Activated CD4-positive, alpha-beta T cell treated with anti-CD3 and anti-CD28 coated beads, Interleukin-2, Interleukin-6, amounts not matched to agents 100 ng/mL and 50 ng/mL, durations not matched to agents 16 hours and 8 hours (primary cell): ENCODE results near the gene CDKN2D.
A peak's percentile ranks its signal among the peaks of the same experiment; 100 is the strongest.

Experiments
- DNase-seq: peaks from one replicate; pipeline ENCODE4 v3.0.0-alpha.2; 2020

The CDKN2D gene

DNA sequence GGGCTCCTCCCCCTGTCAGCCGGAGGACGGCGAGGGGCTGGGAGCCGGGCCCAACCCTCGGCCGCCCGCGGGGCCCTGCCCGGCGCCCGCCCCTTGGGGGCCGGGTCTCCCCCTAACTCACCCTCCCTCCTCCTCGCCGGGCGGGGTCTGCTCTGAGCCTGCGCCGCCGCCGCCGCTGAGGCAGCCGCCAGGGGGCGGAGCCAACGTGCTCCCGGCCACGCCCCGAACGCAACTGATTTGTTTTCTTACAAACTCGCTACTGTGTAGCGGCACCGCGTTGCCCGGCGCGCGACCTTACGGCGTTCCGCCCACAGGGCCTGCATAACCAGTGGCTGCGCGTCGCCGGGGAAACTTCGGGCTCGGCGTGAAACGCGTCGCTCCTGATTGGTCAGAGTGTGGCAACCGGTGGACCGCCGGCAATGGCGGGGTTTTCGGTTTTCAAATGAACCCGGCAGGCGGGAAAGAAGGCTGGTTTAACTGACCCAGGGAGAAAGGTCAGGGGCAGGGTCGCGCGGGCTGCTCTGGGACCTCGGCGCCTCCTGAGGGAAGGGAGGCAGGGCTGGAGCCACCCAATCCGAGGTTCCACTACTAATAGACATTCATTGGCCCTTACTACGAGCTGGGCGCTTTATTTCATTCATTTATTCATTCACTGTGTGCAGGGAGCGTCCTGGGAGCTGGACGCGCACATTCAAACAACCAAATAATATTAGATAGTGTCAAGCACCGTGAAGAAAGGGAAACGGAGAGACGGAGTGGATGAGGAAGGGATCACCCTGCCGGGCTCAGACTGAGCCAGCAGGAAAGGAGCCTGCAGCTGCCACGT is at the start of gene CDKN2D:
TSS of gene CDKN2D (minus strand) at position 154 of the 826 bp plus-strand sequence. CDS start 326 bp downstream, outside the sequence.
- DNase-seq: peak; percentile 100

DNA sequence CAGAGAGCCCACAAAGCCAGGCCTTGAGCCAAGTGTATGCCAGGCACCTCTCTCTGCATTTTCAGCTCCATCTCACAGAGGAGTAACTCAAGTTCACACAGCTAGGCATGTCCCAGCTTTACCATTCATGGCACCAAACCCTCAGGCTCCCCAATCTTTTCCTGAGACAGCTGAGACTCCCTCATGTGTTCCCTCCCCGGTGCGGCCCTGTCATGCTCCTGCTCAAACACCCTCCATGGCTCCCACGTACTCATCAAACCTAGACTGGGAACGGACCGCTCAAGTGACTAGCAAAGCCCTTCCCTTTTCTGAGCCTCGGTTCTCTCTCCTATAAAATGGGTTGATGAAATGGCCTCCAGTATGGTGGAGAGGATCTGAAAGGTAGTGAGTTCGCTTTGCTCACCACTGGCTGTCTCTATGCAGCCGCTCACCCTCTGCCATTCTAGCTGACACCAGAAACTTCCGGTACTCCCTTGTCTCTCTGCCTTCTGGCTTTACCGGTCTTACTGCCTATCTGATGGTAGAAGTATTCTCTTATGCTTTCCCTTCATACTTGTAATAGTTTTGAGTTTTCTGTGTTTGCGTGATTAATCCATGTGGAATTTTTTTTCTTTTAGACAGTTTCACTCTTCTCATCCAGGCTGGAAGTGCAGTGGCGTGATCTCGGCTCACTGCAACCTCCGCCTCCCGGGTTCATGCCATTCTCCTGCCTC is 48.8 kb upstream of the CDKN2D start:
- DNase-seq: no peak

GRCh38 chr19:10615429-10616023 is 46.7 kb upstream of the CDKN2D start:
- DNase-seq: no peak

DNA sequence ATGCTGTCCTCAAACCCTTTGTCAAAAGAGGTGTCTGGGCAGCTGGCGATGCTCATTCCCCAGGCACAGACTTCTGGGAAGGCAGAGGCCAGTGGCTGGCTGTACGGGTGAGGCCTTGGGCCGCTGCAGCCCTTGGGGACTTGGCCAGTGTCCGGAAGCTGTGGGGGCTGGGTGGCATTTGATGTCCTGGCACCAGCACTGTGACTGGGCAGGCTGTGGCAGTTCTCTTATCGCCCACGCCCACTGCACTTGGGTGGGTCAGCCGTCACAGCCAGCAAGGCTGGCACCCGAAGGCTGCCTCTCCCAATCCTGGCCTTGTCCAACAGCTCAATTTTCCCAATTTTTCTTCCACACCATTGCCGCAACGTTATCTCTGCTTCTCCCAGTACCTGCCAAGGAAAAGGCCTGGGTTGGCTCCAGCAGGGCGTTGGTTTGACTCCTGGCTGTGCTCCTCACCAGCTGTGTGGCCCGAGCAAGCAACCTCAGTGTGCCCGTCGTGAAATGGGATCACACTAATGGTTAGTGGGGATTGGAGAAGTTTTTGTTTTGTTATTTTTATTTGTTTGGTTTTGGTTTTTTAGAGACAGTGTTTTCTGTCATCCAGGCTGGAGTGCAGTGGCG is 43.8 kb upstream of the CDKN2D start:
- no peak for DNase-seq

GRCh38 chr19:10611907-10612306 is 43.1 kb upstream of the CDKN2D start:
- DNase-seq: no peak

- DNase-seq: peak; percentile 8
Observed at GRCh38 chr19:10604460-10604980, 35.7 kb upstream of the CDKN2D start.

- peak; percentile 26 for DNase-seq
Observed at GRCh38 chr19:10603873-10604459, 35.2 kb upstream of the CDKN2D start.

DNA sequence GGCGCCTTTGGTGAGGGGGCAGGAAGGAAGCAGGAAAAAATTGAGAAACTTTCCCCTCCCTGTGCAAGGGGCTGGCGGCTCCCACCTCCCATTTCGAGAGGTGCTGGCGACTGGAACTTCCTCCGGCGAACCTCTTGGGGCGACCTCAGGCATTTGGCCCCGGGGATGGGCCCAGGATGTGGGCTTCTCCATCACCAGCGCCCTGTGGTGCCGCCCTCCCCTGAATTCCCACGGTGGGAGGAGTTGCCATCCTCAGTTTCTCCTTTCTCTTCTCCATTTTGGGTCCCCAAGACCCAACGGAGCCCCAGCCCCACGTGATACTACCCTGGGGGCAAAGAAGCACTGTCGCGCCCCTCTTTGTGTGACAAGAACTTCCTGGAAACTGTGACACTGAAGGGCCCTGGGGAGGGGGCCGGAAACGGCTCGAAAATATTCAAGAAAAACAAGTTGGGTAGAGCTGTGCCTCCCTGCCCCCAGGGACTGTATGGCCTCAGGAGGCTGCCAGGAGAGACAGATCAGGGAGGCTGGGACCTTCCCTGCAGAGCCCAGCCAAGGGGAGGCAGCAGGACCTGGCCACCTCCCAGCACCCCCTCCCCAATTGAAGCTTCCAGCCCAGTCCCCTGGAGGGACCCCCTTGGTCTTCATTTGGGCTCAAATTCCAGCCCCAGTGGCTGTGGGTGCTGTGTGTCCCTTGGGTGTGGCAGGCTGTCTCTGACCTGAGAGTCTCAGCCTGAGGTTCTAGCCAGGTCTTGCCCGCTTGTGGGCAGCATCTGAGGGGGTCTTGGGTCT is 34.5 kb upstream of the CDKN2D start:
- peak; percentile 74 for DNase-seq

- peak; percentile 93 for DNase-seq
Observed at GRCh38 chr19:10602330-10603083, 33.7 kb upstream of the CDKN2D start.

GRCh38 chr19:10601999-10602329 is 33.2 kb upstream of the CDKN2D start:
- DNase-seq: no peak

GRCh38 chr19:10600149-10600548 is 31.4 kb upstream of the CDKN2D start:
- no peak for DNase-seq

DNA sequence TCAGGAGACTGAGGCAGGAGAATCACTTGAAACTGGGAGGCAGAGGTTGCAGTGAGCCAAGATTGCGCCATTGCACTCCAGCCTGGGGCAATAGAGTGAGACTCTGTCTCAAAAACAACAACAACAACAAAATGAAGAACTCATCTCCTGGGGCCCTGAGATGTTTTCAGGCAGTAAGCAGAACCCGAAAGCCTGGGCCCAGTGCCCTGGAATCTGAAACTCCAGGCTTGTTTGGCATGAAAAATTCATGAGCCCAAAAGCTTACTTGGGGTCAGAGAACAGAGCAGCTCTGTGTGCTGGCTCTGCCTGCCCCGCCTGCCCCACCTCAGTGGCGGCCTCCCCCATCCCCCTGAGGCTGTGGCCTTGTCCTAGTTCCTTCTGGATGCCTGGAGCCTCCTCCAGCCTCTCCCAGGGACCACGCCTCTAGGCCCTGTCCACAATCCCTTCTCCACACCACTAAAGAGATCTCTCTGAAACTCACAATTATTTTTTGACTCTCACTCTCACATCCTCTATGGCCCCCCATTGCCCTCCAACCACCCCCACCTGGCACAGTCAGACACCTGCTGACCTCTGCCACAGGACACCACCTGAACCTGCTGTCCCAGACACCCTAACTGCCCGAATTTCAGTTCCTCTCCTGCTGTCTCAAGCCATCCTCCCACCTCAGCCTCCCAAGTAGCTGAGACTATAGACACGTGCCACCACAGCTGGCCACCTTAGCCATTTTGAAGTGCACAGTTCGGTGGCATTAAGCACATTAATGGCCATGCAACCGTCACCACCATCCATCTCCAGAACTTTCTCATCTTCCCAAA is 25.2 kb upstream of the CDKN2D start:
- DNase-seq: no peak

DNA sequence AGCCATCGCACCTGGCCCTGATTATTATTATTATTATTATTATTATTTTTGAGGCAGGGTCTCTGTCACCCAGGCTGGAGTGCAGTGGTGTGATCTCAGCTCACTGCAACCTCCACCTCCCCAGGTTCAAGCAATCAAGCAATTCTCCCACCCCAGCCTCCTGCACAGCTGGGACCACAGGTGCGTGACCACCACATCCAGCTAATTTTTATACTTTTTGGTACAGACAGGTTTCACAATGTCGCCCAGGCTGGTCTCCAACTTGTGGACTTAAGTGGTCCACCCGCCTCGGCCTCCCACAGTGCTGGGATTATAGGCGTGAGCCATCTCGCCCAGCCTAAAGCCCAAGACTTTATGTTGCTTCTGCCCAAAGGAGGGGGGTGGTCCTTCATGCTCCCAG is 24.4 kb upstream of the CDKN2D start:
- no peak for DNase-seq

GRCh38 chr19:10587839-10588150 is 19.0 kb upstream of the CDKN2D start:
- no peak for DNase-seq

DNA sequence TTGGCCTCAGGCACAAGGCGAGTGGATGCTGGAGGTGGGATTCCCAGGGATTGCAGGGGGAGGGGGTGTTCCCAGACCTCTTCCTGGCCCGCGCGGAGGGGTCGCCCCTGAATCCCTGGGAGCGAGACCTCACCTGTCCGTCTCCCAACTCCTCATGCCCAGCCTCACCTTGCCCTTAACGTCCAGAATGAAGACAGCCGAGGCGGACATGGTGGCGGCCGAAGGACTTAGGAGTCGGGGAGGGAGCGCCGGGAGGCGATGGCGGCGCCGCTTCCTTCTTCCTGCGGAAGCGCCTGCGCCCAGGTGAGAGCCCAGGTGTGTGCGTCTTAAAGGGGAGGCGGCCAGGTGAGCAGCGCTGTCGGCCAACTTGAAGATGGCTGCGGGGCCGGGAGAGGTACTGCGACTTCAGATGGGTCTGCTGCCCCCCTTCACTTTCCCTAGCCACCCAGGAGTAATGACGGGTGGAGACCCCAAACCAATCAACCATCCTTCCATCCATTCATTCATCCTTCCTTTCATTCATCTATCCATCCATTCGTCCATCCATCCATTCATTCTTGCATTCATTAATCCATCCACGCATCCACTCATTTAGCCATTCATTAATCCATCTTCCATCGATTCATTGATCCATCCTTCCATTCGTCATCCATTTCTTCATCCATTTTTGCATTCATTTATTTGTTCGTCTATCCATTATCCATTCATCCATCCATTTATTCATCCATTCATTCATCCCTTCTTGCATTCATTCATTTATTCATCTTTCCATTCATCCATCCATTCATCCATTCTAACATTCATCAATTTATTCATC is 18.5 kb upstream of the CDKN2D start, which contains the start of gene AP1M2:
TSS of gene AP1M2 (minus strand) at position 291 of the 817 bp plus-strand sequence. CDS start at position 210, 81 bp downstream.
- no peak for DNase-seq

- DNase-seq: no peak
Observed at GRCh38 chr19:10586396-10586795, 17.6 kb upstream of the CDKN2D start.

GRCh38 chr19:10583036-10583776 is 14.4 kb upstream of the CDKN2D start:
- DNase-seq: no peak

DNA sequence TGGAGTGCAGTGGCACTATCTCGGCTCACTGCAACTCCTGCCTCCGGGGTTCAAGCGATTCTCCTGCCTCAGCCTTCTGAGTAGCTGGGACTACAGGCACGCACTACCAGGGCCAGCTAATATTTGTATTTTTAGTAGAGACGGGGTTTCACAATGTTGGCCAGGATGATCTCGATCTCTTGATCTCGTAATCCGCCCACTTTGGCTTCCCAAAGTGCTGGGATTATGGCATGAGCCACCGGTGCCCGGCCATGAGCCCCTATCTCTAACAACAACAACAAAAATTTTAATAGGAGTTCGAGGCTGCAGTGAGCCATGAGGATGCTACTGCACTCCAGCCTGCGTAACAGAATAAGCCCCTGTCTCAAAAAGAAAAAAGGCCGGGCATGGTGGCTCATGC is 13.3 kb upstream of the CDKN2D start:
- DNase-seq: no peak
